Stimulated activated CD8-positive, alpha-beta memory T cell treated with anti-CD3 and anti-CD28 coated beads, Interleukin-12 subunit alpha, Interleukin-12 subunit beta, amount 100 ng/mL, for 4 hours (primary cell): Measurements from ENCODE around the gene SLC25A25.
"Not testable (repeated sequence)": the region's sequence is repeated elsewhere in the genome, so short reads cannot be mapped to it uniquely, and the experiment has no call there.

ENCODE experiments used
- DNase-seq: peaks from one replicate; pipeline ENCODE4 v3.0.0-alpha.2; 2020; ENCODE audit warnings: low read depth

Gene SLC25A25

GRCh38 chr9:128109050-128109709, 41.1 kb downstream of the SLC25A25 start:
- DNase-seq = no peak

DNA sequence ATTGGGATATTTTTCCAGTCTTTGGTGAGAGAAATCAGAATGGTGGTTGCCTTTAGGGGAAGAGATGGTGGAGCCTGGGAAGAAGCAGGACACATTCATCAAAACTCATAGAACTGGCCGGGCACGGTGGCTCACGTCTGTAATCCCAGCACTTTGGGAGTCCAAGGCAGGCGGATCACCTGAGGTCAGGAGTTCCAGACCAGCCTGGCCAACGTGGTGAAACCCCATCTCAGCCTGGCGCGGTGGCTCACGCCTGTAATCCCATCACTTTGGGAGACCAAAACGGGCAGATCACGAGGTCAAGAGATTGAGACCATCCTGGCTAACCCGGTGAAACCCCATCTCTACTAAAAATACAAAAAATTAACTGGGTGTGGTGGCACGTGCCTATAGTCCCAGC, 43.7 kb downstream of the SLC25A25 start:
- not testable (repeated sequence) for DNase-seq

GRCh38 chr9:128113526-128114325, 45.7 kb downstream of the SLC25A25 start:
- no peak for DNase-seq

DNA sequence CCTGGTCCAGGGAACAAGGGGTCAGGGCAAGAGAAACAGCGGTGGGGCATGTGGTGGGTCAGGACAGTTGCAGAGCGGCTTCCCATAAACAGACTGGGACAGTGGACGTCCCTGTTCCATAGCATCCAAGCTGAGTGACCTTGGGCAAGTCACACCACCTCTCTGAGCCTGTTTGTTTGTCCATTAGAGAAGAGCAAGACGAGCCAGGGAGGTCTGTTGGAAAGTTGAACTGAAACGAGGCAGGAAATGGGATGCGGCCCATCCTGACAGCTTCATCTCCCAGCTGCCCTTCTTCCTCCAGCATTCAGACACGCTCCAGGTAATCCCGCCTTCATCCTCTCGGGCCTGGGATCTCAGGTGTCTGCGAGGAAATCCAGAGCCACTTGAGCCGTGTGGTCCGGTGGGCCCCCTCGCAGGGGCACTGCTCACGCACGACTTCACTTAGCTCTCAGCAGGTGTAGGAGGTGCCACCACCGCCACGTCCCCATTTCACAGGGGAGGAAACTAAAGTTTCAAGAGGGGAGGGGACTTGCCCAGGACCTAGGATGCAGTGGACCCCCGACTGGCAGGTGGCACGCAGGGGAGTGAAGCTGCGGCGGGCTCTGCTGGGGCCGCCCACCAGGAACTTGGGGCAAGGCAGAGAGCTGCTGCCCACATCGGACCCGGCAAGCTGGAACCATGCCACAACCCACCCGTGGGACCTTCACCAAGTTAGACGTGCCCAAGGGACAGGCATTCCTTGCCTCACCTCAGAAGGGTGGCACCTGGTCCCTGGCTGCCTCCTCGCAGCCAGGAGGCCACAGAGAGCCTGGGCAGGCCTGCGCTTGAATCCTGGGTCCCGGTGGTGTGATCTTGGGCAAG, 46.5 kb downstream of the SLC25A25 start:
- DNase-seq = no peak

DNA sequence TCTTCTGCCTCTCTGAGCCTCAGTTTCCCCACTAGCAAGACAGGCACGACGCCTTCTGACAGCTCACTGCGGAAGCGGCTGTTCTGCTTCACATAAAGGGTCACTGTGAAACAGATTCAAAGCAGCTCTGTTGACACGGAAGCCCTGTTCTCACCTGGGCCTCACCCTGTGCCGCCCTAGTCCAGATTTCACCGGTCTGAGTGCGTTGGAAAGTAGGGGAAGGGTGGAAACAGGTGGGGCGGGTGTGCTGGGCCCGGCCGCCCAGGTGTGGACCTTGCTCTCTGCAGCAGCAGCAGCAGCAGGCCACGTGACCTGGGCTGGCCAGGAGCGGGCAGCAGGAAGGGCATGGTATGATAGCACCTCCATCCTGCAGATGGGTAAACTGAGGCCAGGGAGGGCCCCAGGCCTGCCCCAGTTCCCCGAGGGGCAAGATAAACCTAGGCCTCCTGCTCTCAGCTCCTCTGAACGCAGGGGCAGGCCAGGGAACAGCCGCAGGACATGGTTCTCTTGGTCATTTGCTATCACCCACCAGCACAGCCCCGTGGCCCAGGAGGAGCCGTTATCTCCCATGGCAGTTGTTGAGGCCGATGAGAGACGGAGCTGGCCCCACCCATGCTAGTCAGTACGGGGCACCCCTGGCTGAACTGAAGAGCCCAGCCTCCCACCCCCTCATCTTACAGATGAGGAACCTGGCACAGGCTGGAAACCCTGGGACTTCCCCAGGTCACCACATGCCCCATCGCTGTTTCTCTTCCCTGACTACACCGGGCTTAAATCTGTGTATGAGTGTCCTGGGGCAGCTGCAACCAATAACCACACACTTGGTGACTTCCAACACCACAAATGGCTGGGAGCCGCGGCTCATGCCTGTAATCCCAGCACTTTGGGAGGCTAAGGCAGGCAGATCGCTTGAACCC, 47.4 kb downstream of the SLC25A25 start:
- no peak for DNase-seq

- DNase-seq = no peak
These were observed 48.4 kb downstream of the SLC25A25 start for GRCh38 chr9:128116104-128117083.

- peak; percentile 85 for DNase-seq
These were observed 49.8 kb downstream of the SLC25A25 start for GRCh38 chr9:128117613-128118471.

- DNase-seq = no peak
These were observed 50.4 kb downstream of the SLC25A25 start for GRCh38 chr9:128118472-128118857.

DNA sequence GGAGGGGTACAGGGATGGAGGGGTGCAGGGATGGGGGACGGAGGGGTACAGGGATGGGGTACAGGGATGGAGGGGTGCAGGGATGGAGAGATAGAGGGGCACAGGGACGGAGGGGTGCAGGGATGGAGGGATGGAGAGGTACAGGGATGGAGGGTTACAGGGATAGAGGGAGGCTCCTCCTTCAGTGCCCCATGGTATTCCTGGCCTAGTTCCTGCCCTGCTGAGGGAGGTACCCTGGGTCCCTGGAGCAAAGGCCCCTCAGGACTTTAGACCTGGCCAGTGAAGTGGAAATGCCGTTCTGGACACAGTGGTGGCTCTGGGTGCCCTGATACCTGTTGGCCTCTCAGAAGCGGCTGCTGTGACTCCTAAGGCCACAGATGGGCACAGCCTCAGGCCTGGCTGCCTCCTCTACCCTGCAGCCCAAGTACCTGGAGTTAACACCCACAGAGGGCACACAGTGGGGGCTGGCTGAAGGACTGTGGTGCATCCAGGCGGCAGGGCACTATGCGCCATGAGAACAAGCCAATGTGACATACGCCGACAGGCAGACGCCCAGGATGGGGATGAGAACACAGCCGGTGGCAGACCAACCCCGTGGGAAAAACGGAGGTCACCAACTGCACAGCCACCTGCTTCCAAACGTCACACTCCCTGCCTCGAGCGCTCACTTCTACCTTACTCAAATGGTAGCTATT, 51.1 kb downstream of the SLC25A25 start:
- no peak for DNase-seq

DNA sequence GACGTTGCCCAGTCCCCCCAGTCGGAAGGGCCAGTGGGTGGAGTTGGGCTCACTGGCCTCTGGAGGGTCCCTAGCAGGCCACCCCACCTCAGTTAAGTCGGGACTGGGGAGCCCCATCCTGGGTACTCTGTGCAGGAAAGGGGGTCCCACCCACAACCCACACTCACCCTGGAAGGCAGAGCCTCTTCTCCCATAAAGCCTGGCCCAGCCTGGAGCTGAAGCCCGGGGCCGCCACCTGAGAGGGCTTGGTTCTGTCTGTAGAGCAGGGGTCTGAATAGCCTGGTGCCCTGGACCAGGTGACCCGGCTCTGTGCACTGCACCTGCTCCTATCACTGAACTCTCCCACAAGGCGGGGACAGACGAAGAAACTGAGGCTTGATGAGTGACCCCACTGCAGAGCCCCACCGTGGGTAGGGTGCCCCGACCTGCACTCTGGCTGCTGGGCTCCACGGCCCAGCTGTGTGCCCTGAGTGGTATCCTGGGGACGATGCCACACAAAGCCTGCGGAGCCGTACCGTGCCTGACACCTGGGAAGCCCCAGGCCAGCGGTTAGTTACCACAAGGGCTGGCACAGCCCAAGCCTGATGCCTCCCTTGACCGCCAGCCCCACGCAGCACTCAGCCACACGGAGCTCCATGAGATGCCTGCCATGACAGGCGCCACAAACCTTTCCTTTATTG, 52.2 kb downstream of the SLC25A25 start:
- DNase-seq = no peak

DNA sequence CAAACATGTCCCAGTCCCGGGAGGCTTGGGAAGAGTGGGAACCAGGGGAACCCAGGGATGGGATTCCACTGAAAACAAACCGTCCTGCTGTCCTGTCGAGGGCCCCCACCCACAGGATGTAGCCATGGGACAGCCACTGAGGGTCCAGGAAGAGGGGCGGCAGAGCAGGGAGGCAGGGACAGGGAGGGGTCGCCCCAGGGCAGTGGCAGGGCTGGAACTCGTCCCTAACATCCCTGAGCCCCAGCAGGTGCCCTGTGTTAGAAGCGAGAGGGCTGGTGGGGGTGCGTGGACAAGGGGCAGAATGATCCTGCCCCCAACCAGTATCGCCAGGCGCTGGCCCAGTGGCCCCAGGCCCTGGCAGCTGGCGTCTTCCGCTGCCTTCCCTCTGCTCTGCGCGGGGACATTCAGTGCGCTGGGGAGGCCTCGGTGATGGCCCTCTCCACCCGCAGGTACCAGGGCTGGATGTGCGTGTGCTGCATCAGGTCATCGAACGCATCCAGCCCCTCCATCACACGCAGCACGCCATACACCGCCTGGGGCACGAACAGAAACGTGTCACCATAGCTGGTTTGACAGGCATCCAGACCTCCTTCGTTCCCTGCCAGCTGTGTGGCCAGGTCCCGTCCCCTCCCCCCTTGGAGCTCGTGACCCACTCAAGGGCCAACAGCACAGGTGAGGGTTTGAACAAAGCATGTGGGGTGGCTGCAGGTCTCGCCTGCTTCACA, 52.9 kb downstream of the SLC25A25 start:
- DNase-seq = no peak

- no peak for DNase-seq
These were observed 53.4 kb downstream of the SLC25A25 start for GRCh38 chr9:128121466-128121810.

GRCh38 chr9:128121924-128122808, 54.1 kb downstream of the SLC25A25 start:
- DNase-seq = no peak

DNA sequence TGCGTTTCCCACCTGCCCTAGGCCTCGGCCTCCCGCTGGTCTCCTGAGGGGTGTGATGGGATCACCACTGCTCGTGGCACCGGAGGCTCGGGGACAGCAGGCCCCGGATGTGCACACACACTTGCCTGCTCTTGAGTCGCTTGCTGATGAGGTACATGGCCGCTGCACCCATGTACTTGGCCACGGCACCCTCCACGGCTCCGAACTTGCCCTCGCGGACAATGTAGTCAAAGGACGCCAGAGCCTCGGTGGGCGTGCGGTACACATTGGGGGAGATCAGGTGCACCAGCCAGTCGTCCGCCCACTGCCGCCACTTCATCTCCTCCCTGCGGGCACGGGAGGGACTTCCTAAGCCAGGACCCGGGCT, 54.8 kb downstream of the SLC25A25 start:
- DNase-seq = no peak

GRCh38 chr9:128123451-128124080, 55.5 kb downstream of the SLC25A25 start:
- no peak for DNase-seq

- no peak for DNase-seq
These were observed 56.4 kb downstream of the SLC25A25 start for GRCh38 chr9:128124451-128124850.
